ENCODE data around the gene TNFAIP8L3. TPM values are rescaled to one million over a fixed set of nuclear protein-coding genes. Genes with fewer than 3 reads are reported as not detected.

The TNFAIP8L3 gene
- total RNA-seq, 1 experiment from 2014 or later = not detected

DNA sequence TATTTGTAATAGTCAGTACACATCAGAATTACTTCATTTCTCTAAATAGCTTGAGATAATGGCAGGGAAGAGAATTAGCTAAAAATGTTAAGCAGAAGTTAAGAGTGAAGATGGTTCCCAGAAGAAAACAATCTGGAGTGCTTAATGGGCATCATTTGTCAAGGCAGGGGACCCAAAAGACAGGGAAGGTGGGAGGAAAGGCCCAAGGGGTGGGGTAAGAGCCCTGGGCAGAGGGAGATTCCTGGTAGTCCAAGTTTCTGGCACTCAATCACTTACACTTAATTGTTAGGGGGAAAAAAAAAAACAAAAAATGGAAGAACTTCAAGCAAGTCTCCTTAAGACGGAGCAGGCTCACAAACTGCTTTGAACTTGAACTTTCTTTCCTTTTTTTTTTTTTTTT is 28.9 kb downstream of the TNFAIP8L3 start:
- no peaks in the 10 kb centered on the region for H3K36me3 ChIP-seq (ENCODE audit: control insufficient read depth, insufficient read depth, low read length)
- H3K27me3 ChIP-seq (replicated peaks; ENCODE audit: control insufficient read depth, insufficient read depth, low read length) = no peaks in the 10 kb centered on the region
- intact Hi-C loops (cut with micrococcal nuclease; ENCODE audit: unreplicated experiment) = no loop called here
- no peaks in the 10 kb centered on the region for H3K36me3 Mint-ChIP-seq (ENCODE audit: insufficient read depth, unreplicated experiment)
- TF ChIP-seq, protein P1, sequence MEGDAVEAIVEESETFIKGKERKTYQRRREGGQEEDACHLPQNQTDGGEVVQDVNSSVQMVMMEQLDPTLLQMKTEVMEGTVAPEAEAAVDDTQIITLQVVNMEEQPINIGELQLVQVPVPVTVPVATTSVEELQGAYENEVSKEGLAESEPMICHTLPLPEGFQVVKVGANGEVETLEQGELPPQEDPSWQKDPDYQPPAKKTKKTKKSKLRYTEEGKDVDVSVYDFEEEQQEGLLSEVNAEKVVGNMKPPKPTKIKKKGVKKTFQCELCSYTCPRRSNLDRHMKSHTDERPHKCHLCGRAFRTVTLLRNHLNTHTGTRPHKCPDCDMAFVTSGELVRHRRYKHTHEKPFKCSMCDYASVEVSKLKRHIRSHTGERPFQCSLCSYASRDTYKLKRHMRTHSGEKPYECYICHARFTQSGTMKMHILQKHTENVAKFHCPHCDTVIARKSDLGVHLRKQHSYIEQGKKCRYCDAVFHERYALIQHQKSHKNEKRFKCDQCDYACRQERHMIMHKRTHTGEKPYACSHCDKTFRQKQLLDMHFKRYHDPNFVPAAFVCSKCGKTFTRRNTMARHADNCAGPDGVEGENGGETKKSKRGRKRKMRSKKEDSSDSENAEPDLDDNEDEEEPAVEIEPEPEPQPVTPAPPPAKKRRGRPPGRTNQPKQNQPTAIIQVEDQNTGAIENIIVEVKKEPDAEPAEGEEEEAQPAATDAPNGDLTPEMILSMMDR (IDR thresholded peaks at IDR 0.05; ENCODE audit: insufficient read depth in 1 of 2, low read depth in 1 of 2, low read length in 1 of 2, severe bottlenecking in 1 of 2, unreplicated experiment in 1 of 2) = no peak
- H3K9me3 ChIP-seq = no peaks in the 10 kb centered on the region
- POLR2A ChIA-PET = no interaction called here
- no peaks in the 10 kb centered on the region for H3K9me3 Mint-ChIP-seq (ENCODE audit: unreplicated experiment)
- no peaks in the 10 kb centered on the region for H3K27me3 Mint-ChIP-seq (ENCODE audit: insufficient read depth, unreplicated experiment)
- BruUV-seq (replicated peaks) = no TSS peak
- no peak overlapping the region for H3K4me3 Mint-ChIP-seq (ENCODE audit: unreplicated experiment)
- DNase-seq = no peak
- H3K4me3 ChIP-seq (ENCODE audit: low read depth, low read length) = no peak overlapping the region
- no peak overlapping the region for H3K27ac Mint-ChIP-seq (ENCODE audit: unreplicated experiment)
- peaks cover under 1% of the 10 kb centered on the region; the same call in 1 of the 2 replicates for H3K4me1 ChIP-seq
- CTCF ChIA-PET = no interaction called here
- no peaks in the 10 kb centered on the region for H3K4me1 Mint-ChIP-seq (ENCODE audit: low read depth, unreplicated experiment)

- Mint-ChIP-seq H3K4me3 (ENCODE audit: unreplicated experiment) (no peak overlapping the region), H3K27me3 (ENCODE audit: insufficient read depth, unreplicated experiment) (no peaks in the 10 kb centered on the region), H3K4me1 (ENCODE audit: low read depth, unreplicated experiment) (peaks cover 4% of the 10 kb centered on the region), H3K9me3 (ENCODE audit: unreplicated experiment) (no peaks in the 10 kb centered on the region), H3K36me3 (ENCODE audit: insufficient read depth, unreplicated experiment) (peaks cover 4% of the 10 kb centered on the region), H3K27ac (ENCODE audit: unreplicated experiment) (no peak overlapping the region)
- BruUV-seq (replicated peaks) = no TSS peak
- CTCF ChIA-PET = no interaction called here
- no peak for DNase-seq
- POLR2A ChIA-PET = no interaction called here
- intact Hi-C loops (cut with micrococcal nuclease; ENCODE audit: unreplicated experiment) = no loop called here
- H3K27me3 ChIP-seq (replicated peaks; ENCODE audit: control insufficient read depth, insufficient read depth, low read length) = no peaks in the 10 kb centered on the region
- no peak overlapping the region for H3K4me3 ChIP-seq (ENCODE audit: low read depth, low read length)
- H3K36me3 ChIP-seq (ENCODE audit: control insufficient read depth, insufficient read depth, low read length) = no peaks in the 10 kb centered on the region
- H3K9me3 ChIP-seq = no peaks in the 10 kb centered on the region
- TF ChIP-seq, protein P1 (IDR thresholded peaks at IDR 0.05; ENCODE audit: insufficient read depth in 1 of 2, low read depth in 1 of 2, low read length in 1 of 2, severe bottlenecking in 1 of 2, unreplicated experiment in 1 of 2) = no peak
- peaks cover 6% of the 10 kb centered on the region; the same call in 1 of the 2 replicates for H3K4me1 ChIP-seq
Observed at GRCh38 chr15:51065261-51065660, 29.4 kb downstream of the TNFAIP8L3 start.

DNA sequence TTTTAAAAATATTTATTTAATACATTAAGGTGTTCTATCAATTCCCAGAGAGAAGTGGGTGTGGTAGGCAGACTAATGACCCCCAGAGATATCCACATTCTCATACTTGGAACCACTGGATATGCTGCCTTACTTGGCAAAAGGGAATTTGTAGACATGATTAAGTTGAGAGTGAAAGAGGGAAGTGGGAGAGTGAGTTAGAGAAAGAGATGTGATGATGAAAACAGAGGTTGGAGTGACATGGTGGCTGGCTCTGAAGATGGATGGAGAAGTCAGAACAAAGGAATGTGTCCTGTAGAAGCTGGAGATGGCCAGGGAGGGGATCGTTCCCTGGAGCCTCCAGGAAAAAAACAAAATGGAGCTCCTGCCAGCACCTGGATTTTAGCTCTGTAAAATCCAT is 32.0 kb downstream of the TNFAIP8L3 start:
- H3K4me1 ChIP-seq = peaks cover 22% of the 10 kb centered on the region
- BruUV-seq (replicated peaks) = no TSS peak
- Mint-ChIP-seq H3K4me1 (ENCODE audit: low read depth, unreplicated experiment) (peaks cover 22% of the 10 kb centered on the region), H3K27me3 (ENCODE audit: insufficient read depth, unreplicated experiment) (no peaks in the 10 kb centered on the region), H3K9me3 (ENCODE audit: unreplicated experiment) (no peaks in the 10 kb centered on the region), H3K36me3 (ENCODE audit: insufficient read depth, unreplicated experiment) (peaks cover 6% of the 10 kb centered on the region), H3K27ac (ENCODE audit: unreplicated experiment) (no peak overlapping the region), H3K4me3 (ENCODE audit: unreplicated experiment) (no peak overlapping the region)
- POLR2A ChIA-PET = no interaction called here
- no peak for DNase-seq
- H3K36me3 ChIP-seq (ENCODE audit: control insufficient read depth, insufficient read depth, low read length) = no peaks in the 10 kb centered on the region
- intact Hi-C loops (cut with micrococcal nuclease; ENCODE audit: unreplicated experiment) = no loop called here
- no peaks in the 10 kb centered on the region for H3K9me3 ChIP-seq
- CTCF ChIA-PET = no interaction called here
- TF ChIP-seq, protein P1 (IDR thresholded peaks at IDR 0.05; ENCODE audit: insufficient read depth in 1 of 2, low read depth in 1 of 2, low read length in 1 of 2, severe bottlenecking in 1 of 2, unreplicated experiment in 1 of 2) = no peak
- no peaks in the 10 kb centered on the region for H3K27me3 ChIP-seq (replicated peaks; ENCODE audit: control insufficient read depth, insufficient read depth, low read length)
- no peak overlapping the region for H3K4me3 ChIP-seq (ENCODE audit: low read depth, low read length)

All from Caco-2 (cell line).